BLaER1 (cell line): ENCODE measurements around the gene SPRTN.

ENCODE experiments used
- H3K27ac ChIP-seq: shearing (Covaris generic); formaldehyde crosslinking; 2 replicates; pipeline ENCODE4 v1.8.1; 2022
- H3K27me3 ChIP-seq: shearing (Covaris generic); formaldehyde crosslinking; 2 replicates; pipeline ENCODE4 v1.8.1; 2022
- H3K36me3 ChIP-seq: shearing (Covaris generic); formaldehyde crosslinking; 2 replicates; pipeline ENCODE4 v1.8.1; 2022
- H3K4me1 ChIP-seq: shearing (Covaris generic); formaldehyde crosslinking; 2 replicates; pipeline ENCODE4 v1.8.1; 2022
- H3K4me2 ChIP-seq: shearing (Covaris generic); formaldehyde crosslinking; 2 replicates; pipeline ENCODE4 v1.8.1; 2022
- H3K4me3 ChIP-seq: shearing (Covaris generic); formaldehyde crosslinking; 2 replicates; pipeline ENCODE4 v1.8.1; 2022
- H3K9ac ChIP-seq: shearing (Covaris generic); formaldehyde crosslinking; 2 replicates; pipeline ENCODE4 v1.8.1; 2022
- H3K9me3 ChIP-seq: shearing (Covaris generic); formaldehyde crosslinking; 2 replicates; pipeline ENCODE4 v1.8.1; 2022
- H4K20me1 ChIP-seq: shearing (Covaris generic); formaldehyde crosslinking; 2 replicates; pipeline ENCODE4 v1.8.1; 2022
- Cebpa-rat ChIP-seq: shearing (Covaris generic); IDR thresholded peaks from 2 replicates; pipeline ENCODE4 v1.8.1; 2022

Gene SPRTN, protein sequence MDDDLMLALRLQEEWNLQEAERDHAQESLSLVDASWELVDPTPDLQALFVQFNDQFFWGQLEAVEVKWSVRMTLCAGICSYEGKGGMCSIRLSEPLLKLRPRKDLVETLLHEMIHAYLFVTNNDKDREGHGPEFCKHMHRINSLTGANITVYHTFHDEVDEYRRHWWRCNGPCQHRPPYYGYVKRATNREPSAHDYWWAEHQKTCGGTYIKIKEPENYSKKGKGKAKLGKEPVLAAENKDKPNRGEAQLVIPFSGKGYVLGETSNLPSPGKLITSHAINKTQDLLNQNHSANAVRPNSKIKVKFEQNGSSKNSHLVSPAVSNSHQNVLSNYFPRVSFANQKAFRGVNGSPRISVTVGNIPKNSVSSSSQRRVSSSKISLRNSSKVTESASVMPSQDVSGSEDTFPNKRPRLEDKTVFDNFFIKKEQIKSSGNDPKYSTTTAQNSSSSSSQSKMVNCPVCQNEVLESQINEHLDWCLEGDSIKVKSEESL

DNA sequence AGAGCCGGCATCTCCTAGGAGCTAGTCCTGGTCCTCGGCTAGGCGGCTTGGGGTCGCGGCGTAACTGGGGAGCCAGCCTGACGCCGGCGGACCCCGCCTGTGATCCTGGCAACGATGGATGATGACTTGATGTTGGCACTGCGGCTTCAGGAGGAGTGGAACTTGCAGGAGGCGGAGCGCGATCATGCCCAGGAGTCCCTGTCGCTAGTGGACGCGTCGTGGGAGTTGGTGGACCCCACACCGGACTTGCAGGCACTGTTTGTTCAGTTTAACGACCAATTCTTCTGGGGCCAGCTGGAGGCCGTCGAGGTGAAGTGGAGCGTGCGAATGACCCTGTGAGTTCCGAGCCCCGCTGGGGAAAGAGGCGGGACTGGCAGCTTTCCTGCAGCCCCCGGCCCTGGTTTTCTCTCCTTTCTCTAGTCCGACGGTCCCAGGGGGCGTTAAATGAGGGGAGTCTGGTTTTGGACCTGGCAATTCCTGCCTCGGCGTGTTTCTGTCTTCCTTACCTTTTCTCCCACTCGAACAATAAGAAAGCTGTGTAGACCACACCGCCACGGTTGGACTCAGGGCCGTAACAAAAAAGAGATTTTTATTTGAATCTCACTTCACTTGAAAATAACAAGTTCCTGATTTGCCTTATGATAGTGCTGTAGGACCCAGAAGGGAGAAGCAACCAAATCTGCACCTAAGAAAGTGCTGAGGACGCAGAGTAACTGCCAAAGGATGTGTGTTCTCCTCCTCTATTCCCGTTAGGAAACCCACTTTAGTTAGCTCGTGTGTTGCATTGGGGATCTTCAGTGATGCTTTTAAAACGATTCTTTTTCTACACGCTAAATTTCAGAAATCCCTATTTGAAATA, at the start of gene SPRTN:
SPRTN (plus strand) TSS at position 24 of the 859 bp plus-strand sequence; CDS start at position 115, 91 bp downstream.
- Histone ChIP-seq H3K9ac (peak within 1 kb of the TSS; percentile 92), H3K4me3 (peak within 1 kb of the TSS; percentile 97), H3K4me2 (peak within 1 kb of the TSS; percentile 99), H3K4me1 (peaks cover 52% of the 10 kb centered on the region), H3K27ac (peak within 1 kb of the TSS; percentile 91), H3K27me3 (no peaks in the 10 kb centered on the region), H4K20me1 (peaks cover 47% of the 10 kb centered on the region), H3K9me3 (no peaks in the 10 kb centered on the region), H3K36me3 (peaks cover 29% of the 10 kb centered on the region)
- TF ChIP-seq Cebpa-rat, result no peak

DNA sequence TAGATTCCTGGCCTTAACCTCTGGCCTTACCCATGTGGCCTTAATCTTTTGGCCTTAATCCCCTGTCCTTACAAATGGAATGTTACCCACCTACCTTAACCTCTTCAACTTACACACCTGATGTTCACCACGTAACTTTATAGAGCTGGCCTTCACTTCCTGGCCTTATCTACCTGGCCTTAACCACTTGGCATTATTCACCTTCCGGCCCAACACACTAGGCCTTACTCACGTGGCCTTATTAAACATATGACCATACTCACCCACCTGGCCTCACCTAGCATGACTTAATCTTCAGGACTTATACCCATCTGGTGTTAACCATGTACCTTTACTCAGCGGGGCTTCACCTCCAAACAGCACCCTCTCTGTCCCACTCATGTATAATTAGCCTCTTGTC, 42.2 kb upstream of the SPRTN start:
- Histone ChIP-seq H3K4me3 (no peak overlapping the region), H3K4me1 (no peaks in the 10 kb centered on the region), H3K4me2 (no peak overlapping the region), H3K27ac (no peak overlapping the region), H3K9ac (no peak overlapping the region), H3K36me3 (no peaks in the 10 kb centered on the region), H3K9me3 (no peaks in the 10 kb centered on the region), H3K27me3 (no peaks in the 10 kb centered on the region), H4K20me1 (no peaks in the 10 kb centered on the region)
- no peak for TF ChIP-seq Cebpa-rat

DNA sequence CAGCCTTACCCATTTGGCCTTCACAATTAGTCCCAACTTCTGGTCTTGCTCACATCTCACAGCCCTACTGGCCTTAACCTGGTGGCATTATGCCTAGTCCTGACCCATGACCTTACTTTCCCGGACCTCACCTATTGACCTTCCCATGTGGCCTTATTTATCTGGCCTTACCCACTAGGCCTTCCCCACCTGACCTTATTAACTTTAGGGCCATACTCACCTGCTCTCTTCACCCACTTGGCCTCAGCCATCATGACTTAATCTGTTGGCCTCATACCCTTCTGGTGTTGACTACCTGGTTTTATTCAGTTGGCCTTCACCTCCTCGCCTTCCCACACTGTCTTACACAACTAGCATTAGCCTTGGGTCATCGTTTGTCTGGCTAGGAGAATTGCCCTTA, 36.1 kb upstream of the SPRTN start:
- no peak for TF ChIP-seq Cebpa-rat
- no peaks in the 10 kb centered on the region for H3K36me3 ChIP-seq

DNA sequence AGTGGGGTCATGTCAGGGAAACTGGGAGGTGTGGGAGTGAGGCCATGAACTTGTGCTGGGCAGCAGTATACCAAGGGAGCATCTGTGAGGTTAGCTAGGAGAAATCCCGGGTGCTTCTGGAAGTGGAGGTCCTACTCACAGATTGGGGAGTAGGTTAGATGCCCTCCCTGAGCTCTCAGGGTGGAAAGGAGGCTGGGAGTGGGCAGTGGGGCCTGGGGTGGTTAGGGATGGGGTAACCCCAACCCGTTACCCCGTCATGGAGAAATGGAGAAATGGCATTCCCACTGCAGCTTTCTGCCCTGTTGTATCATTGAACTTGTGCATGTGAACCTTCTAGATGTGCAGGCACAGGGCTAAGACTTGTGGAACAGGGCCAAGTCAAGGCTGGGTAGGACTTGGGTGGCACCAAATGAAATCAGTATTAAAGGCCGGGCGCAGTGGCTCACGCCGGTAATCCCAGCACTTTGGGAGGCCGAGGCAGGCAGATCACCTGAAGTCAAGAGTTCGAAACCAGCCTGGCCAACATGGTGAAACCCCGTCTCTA, 27.6 kb upstream of the SPRTN start:
- no peak overlapping the region for H3K9ac ChIP-seq
- no peaks in the 10 kb centered on the region for H3K9me3 ChIP-seq
- no peaks in the 10 kb centered on the region for H4K20me1 ChIP-seq

More for the DNA sequence above, 36.1 kb upstream of the SPRTN start:
- no peak overlapping the region for H3K4me2 ChIP-seq
- no peaks in the 10 kb centered on the region for H3K4me1 ChIP-seq
- H3K27ac ChIP-seq, result no peak overlapping the region
- no peaks in the 10 kb centered on the region for H3K27me3 ChIP-seq
- no peak overlapping the region for H3K4me3 ChIP-seq
- no peak overlapping the region for H3K9ac ChIP-seq
- H3K9me3 ChIP-seq, result no peaks in the 10 kb centered on the region
- no peaks in the 10 kb centered on the region for H4K20me1 ChIP-seq

DNA sequence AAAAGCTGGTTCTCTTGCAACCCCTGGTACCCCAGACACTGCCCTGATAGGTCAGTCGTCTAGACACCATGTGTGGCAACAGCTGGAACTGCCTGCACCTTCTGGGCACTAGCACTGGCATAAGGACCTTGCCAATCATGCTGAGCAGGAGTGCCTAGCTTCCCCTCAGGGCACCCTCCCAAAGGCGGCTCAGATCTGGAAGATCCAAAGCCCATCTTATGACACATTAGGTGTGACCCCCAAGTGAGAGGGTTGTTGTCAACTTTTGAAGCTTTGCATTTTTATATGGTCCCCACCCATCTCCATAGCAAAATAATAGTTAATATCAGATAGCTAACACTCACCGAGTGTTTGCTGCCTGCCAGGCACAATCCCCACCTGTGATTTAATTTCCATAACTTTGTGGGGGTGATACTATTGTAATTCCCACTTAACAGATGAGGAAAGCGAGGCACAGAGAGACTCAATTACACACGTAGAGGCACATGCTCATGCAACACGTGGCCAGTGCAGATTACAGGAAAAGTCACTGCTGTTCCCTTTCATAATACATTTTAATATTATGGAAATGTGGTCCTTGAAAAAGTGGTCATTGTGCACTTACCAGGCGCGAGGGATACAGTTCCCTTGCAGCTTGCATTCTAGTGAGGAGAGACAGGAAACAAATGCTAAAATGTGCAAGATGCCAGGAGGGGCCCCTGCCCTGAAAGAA, 26.2 kb upstream of the SPRTN start:
- H3K9me3 ChIP-seq, result no peaks in the 10 kb centered on the region
- H3K36me3 ChIP-seq, result no peaks in the 10 kb centered on the region
- TF ChIP-seq Cebpa-rat, result no peak
- H3K4me2 ChIP-seq, result no peak overlapping the region
- H3K4me3 ChIP-seq, result no peak overlapping the region
- H3K9ac ChIP-seq, result no peak overlapping the region
- no peak overlapping the region for H3K27ac ChIP-seq
- no peaks in the 10 kb centered on the region for H3K27me3 ChIP-seq
- H3K4me1 ChIP-seq, result no peaks in the 10 kb centered on the region
- H4K20me1 ChIP-seq, result no peaks in the 10 kb centered on the region

More for the DNA sequence above, 27.6 kb upstream of the SPRTN start:
- H3K36me3 ChIP-seq, result no peaks in the 10 kb centered on the region
- TF ChIP-seq Cebpa-rat, result no peak
- no peaks in the 10 kb centered on the region for H3K4me1 ChIP-seq
- no peak overlapping the region for H3K27ac ChIP-seq
- H3K4me3 ChIP-seq, result no peak overlapping the region
- H3K4me2 ChIP-seq, result no peak overlapping the region
- H3K27me3 ChIP-seq, result no peaks in the 10 kb centered on the region

DNA sequence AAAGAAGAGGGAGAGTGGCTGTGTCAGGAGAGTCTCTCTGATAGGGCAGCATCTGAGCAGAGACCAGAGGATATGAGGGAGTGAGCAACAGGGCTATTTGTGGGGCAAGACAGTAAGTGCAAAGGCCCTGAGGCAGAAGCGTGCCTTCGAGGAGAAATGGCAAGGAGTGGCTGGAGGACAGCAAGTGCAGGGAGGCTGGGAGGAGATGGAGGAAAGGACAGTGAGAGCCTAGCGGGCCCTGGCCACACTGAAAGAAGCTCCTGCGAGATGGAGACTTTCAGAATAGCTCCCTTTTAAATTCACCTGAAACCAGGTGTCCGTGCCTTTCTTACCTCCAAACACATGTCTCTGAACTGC, 25.7 kb upstream of the SPRTN start:
- TF ChIP-seq Cebpa-rat, result no peak
- Histone ChIP-seq H3K4me1 (no peaks in the 10 kb centered on the region), H3K9me3 (peaks cover 3% of the 10 kb centered on the region; the same call in 1 of the 2 replicates)

DNA sequence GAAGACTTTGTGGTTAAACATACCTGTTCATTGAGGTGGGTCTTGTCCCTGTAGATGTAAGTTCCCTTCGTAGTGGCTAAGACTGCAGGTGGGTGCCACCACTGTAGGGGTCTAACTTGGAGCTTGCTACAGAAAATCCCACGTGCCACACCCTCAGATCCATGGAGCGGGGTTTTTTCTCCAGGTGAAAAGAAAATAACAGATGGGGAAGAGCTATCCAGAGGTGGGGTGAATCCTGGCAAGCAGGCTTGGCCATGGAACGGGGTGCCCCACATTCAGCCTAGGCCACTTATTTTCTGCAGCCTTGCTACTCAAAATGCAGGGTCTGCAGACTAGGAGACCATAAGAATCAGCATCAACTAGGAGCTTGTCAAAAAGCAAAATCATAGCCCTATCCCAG, 24.4 kb upstream of the SPRTN start:
- H3K27me3 ChIP-seq, result no peaks in the 10 kb centered on the region
- H3K4me3 ChIP-seq, result no peak overlapping the region
- H3K4me1 ChIP-seq, result no peaks in the 10 kb centered on the region
- H4K20me1 ChIP-seq, result no peaks in the 10 kb centered on the region
- H3K36me3 ChIP-seq, result no peaks in the 10 kb centered on the region
- no peak overlapping the region for H3K4me2 ChIP-seq
- peaks cover 9% of the 10 kb centered on the region; the same call in 1 of the 2 replicates for H3K9me3 ChIP-seq
- H3K27ac ChIP-seq, result no peak overlapping the region
- TF ChIP-seq Cebpa-rat, result no peak
- no peak overlapping the region for H3K9ac ChIP-seq

More for the DNA sequence above, 25.7 kb upstream of the SPRTN start:
- Histone ChIP-seq H3K4me3 (no peak overlapping the region), H3K27ac (no peak overlapping the region), H3K36me3 (no peaks in the 10 kb centered on the region), H3K9ac (no peak overlapping the region), H4K20me1 (no peaks in the 10 kb centered on the region), H3K4me2 (no peak overlapping the region), H3K27me3 (no peaks in the 10 kb centered on the region)

DNA sequence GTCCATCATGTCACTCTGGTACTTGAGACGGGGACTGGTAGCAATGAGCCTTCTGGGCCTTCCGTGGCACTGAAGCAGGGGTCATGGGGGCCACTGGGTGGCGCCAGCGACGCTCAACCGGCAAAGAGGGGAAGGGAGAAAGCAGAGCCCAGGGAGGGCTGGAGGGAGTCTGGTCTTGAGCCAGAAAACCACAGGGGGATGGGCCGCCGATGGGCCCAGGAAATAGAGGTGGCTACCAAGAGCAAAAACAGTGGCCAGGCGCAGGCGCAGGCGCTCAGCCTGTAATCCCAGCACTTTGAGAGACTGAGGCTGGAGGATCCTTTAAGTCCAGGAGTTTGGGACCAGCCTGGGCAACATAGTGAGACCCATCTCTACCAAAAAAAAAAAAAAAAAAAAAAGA, 22.2 kb upstream of the SPRTN start:
- H3K4me2 ChIP-seq, result no peak overlapping the region
- no peaks in the 10 kb centered on the region for H3K36me3 ChIP-seq
- no peaks in the 10 kb centered on the region for H3K4me1 ChIP-seq
- no peaks in the 10 kb centered on the region for H3K27me3 ChIP-seq
- no peak for TF ChIP-seq Cebpa-rat
- no peak overlapping the region for H3K4me3 ChIP-seq
- peaks cover 9% of the 10 kb centered on the region; the same call in 1 of the 2 replicates for H3K9me3 ChIP-seq
- H3K9ac ChIP-seq, result no peak overlapping the region
- no peaks in the 10 kb centered on the region for H4K20me1 ChIP-seq
- H3K27ac ChIP-seq, result no peak overlapping the region

DNA sequence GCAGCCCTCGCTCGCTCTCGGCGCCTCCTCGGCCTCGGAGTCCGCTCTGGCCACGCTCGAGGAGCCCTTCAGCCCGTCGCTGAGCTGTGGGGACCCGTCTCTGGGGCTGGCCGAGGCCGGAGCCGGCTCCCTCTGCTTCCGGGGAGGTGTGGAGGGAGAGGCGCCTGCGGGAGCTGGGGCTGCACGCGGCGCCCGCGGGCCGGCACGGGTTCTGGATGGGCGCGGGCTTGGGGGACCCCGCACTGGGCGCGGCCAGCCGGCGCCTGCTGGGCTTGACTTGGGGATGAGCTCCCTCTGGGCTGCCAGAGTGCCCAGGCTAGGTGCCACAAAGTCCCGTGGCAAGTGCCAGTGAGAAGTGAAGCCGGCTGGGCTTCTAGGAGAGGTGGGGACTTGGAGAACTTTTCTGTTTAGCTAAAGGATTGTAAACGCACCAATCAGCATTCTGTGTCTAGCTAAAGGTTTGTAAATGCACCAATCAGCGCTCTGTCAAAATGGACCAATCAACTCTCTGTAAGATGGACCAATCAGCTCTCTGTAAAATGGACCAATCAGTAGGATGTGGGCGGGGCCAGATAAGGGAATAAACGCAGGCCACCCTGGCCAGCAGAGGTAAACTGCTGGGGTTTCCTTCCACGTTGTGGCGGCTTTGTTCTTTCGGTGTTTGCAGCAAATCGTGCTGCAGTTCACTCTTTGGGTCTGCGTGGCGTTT, 20.6 kb upstream of the SPRTN start:
- no peaks in the 10 kb centered on the region for H3K27me3 ChIP-seq
- no peak overlapping the region for H3K9ac ChIP-seq
- no peak for TF ChIP-seq Cebpa-rat
- no peak overlapping the region for H3K27ac ChIP-seq
- no peak overlapping the region for H3K4me2 ChIP-seq
- peaks cover 9% of the 10 kb centered on the region; the same call in 1 of the 2 replicates for H3K9me3 ChIP-seq
- H4K20me1 ChIP-seq, result no peaks in the 10 kb centered on the region
- no peaks in the 10 kb centered on the region for H3K36me3 ChIP-seq
- no peak overlapping the region for H3K4me3 ChIP-seq
- no peaks in the 10 kb centered on the region for H3K4me1 ChIP-seq
